Psoas muscle (tissue), 8 donors: ENCODE results near the gene ARAP3. TPM values are rescaled to one million over a fixed set of nuclear protein-coding genes. Genes with fewer than 3 reads are reported as not detected.

Source experiments
- ATAC-seq, 4 donors: fragments of 200-7000 bp; cut with Tn5 transposase; one replicate each; pipeline ENCODE4 v1.9.1; 2020; ENCODE audit warnings: moderate library complexity in 3 of 4, mild to moderate bottlenecking in 2 of 4
- DNase-seq, 2 donors: peaks; one replicate each; pipeline ENCODE4 v3.0.0-alpha.2; 2020
- H3K27ac ChIP-seq: fragments of 200-600 bp; one replicate; pipeline ENCODE4 v1.8.0; 2022
- H3K27me3 ChIP-seq, 3 donors: fragments of 200-600 bp in 1 of 3; one replicate each; pipeline versions ENCODE4 v1.6.1 to v1.8.0; 2013 to 2022; ENCODE audit warnings: low read length in 2 of 3, mild to moderate bottlenecking in 2 of 3, moderate library complexity in 1 of 3; ENCODE audit not compliant: insufficient read depth in 3 of 3
- H3K36me3 ChIP-seq, 2 donors: fragments of 200-600 bp in 1 of 2; one replicate each; pipeline versions ENCODE4 v1.6.1 to v1.8.0; 2013 to 2022; ENCODE audit warnings: low read depth in 1 of 2, mild to moderate bottlenecking in 1 of 2, moderate library complexity in 1 of 2; ENCODE audit not compliant: insufficient read depth in 1 of 2
- H3K4me1 ChIP-seq: fragments of 200-600 bp; one replicate; pipeline ENCODE4 v1.8.0; 2022
- H3K4me3 ChIP-seq: fragments of 200-600 bp; one replicate; pipeline ENCODE4 v1.8.0; 2022; ENCODE audit warnings: mild to moderate bottlenecking
- H3K9me3 ChIP-seq: fragments of 200-600 bp; one replicate; pipeline ENCODE4 v1.8.0; 2022
- WGBS, 3 donors: extraction: QIAGEN DNeasy Blood & Tissue Kit; methylation state at CpG; one replicate each; pipeline versions ENCODE4 v1.1.6 to v1.1.7; 2013; 5-methylcytosine and 5-hydroxymethylcytosine counted together
- intact Hi-C, 2 donors: fragments of 100-400 bp; cut with DNase I; formaldehyde crosslinking; loops; one replicate each; pipeline versions ENCODE4 v1.11.0 to v1.14.2; 2022
- polyA plus RNA-seq, 3 donors: library from polyadenylated mRNA; stranded (reverse); fragments of 200-250 nt; gene quantifications; one replicate each; pipeline ENCODE4 v1.2.3, GENCODE V29; 2013
- total RNA-seq, 4 donors: library from RNA; stranded (reverse); fragmentation: NEBNext Ultra II Directional in 2 of 4; extraction: Animal tissue kit (Norgen Biotek cat#: 25700) in 2 of 4; gene quantifications; one replicate each; pipeline versions ENCODE4 v1.2.1 to v1.2.4, GENCODE V29; 2021 to 2023
- TF ChIP-seq, protein P1 (sequence below): fragments of 200-600 bp; IDR thresholded peaks from one replicate; pipeline ENCODE4 v1.8.0; 2022; ENCODE audit warnings: antibody characterized with exemption
- donor health status: healthy with polysubstance abuse.
- donor health status: DM: no; HTN: no; CAD: no; lungs with moderate emphysema.
- donor health status: Bipolar disorder and iron deficiency.
- donor health status: healthy.
- donor health status: DM: yes; HTN: yes; CAD: no.
- donor health status: DM: no; HTN: no; CAD: no.
- donor health status: DM: no; HTN: no; CAD: no.
- donor health status: DM: yes; HTN: yes; CAD: no.

Gene ARAP3
- total and polyA plus RNA-seq, 7 donors = 2.4 to 10.0 (median 5.2) TPM

DNA sequence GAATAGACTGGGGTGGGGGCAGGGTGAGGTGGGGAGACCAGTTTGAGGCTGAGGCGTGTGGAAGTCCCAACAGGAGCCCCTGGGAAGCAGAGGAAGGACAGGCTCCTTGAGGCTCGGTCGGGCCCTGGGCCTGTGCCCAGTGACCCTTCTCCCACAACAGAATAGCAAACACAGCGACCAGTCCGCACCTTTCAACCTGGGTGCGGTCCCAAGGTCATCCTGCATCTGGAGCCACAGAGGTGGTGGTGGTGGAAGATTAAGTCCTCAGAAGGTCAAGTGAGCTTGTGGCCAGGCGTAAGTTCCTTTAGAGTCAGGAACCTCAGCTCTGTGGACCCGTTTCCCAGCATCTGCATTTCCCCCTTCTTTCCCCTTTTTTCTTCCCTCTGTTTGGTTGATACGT, 26.0 kb upstream of the ARAP3 start:
- no peak overlapping the region for H3K27ac ChIP-seq
- H3K4me3 ChIP-seq = no peak overlapping the region
- no peak for DNase-seq
- no peaks in the 10 kb centered on the region for H3K4me1 ChIP-seq
- intact Hi-C loops = no loop called here
- no peak for ATAC-seq
- peaks cover 0 to 16% (median 1%) of the 10 kb centered on the region in 3 donors for H3K27me3 ChIP-seq
- TF ChIP-seq, protein P1, sequence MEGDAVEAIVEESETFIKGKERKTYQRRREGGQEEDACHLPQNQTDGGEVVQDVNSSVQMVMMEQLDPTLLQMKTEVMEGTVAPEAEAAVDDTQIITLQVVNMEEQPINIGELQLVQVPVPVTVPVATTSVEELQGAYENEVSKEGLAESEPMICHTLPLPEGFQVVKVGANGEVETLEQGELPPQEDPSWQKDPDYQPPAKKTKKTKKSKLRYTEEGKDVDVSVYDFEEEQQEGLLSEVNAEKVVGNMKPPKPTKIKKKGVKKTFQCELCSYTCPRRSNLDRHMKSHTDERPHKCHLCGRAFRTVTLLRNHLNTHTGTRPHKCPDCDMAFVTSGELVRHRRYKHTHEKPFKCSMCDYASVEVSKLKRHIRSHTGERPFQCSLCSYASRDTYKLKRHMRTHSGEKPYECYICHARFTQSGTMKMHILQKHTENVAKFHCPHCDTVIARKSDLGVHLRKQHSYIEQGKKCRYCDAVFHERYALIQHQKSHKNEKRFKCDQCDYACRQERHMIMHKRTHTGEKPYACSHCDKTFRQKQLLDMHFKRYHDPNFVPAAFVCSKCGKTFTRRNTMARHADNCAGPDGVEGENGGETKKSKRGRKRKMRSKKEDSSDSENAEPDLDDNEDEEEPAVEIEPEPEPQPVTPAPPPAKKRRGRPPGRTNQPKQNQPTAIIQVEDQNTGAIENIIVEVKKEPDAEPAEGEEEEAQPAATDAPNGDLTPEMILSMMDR = no peak
- no peaks in the 10 kb centered on the region for H3K9me3 ChIP-seq
- H3K36me3 ChIP-seq = no peaks in the 10 kb centered on the region
- WGBS, 3 donors = 75 to 83% (median 79%) methylated on average over 9 of the region's 9 CpGs

DNA sequence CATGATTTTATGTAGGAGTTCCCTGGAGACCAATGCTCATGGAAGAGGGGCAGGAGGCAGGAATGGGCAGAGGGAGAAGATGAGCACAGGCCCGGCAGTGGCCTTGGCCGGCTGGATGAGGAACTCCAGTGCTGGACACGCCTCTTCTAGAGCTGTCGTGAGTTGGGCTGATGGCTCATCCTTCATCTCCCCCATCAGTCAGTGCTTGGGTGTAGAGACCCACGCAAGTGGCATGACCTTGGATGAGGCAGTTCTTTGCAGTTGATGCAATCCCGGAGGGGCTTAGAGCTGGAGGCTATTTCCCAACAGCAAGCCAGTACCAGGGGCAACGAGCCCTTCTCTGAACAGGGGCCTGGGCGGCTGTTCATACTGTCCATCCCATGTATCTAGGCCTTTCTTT, 25.5 kb upstream of the ARAP3 start:
- 74 to 78% (median 76%) methylated on average over 8 of the region's 8 CpGs for WGBS, 3 donors
- TF ChIP-seq, protein P1 = no peak
- DNase-seq (no peak), ATAC-seq (no peak)
- H3K27ac ChIP-seq = no peak overlapping the region
- H3K27me3 ChIP-seq = peaks cover 0 to 19% (median 5%) of the 10 kb centered on the region in 3 donors
- no peaks in the 10 kb centered on the region for H3K9me3 ChIP-seq
- intact Hi-C loops = no loop called here
- H3K4me3 ChIP-seq = no peak overlapping the region
- no peaks in the 10 kb centered on the region for H3K36me3 ChIP-seq
- H3K4me1 ChIP-seq = peaks cover under 1% of the 10 kb centered on the region

DNA sequence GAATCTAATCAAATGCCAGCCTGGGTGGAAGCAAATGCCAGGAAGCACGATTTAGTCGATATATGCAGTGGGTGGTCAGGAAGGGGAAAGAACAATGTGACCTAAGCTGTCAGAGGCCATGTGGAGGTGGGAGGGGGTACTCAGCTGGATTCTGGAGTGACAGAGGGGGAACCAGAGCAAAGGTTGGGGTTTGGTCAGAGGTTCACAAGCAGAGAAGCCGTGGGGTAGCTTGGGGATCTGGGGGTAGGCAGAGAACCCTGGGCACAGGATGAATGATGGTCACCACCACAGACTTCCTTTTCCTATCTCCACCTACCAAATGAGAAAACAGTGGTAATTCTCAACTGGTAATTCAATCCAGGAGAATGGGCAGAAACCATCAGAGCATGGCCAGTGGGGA, 24.1 kb upstream of the ARAP3 start:
- no peaks in the 10 kb centered on the region for H3K36me3 ChIP-seq
- TF ChIP-seq, protein P1 = no peak
- H3K27me3 ChIP-seq = peaks cover 0 to 33% (median 8%) of the 10 kb centered on the region in 3 donors
- intact Hi-C loops = no loop called here
- H3K27ac ChIP-seq = no peak overlapping the region
- no peaks in the 10 kb centered on the region for H3K9me3 ChIP-seq
- ATAC-seq = no peak
- H3K4me3 ChIP-seq = no peak overlapping the region
- DNase-seq = no peak
- 58 to 64% (median 59%) methylated on average over 3 of the region's 3 CpGs for WGBS, 3 donors
- H3K4me1 ChIP-seq = peaks cover 13% of the 10 kb centered on the region

DNA sequence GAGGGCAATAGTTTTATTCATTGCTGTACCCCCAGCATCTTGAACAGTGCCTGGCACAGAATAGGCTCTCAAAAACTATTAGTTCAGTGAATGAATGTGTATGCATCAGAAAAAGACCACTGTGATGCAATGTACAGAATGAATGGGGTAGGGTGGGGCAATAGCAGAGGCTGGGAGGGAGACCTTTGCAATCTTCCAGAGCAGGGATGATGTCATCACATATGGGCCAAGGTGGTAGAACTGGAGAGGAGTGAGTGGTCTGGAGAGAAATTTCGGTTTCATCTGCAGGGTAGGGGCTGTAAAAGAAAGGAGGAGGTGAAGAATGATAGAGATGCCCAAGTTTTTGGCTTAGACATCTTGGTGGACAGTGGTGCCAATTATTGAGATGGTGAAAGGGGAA, 23.4 kb upstream of the ARAP3 start:
- intact Hi-C loops = no loop called here
- no peak overlapping the region for H3K4me3 ChIP-seq
- H3K36me3 ChIP-seq = no peaks in the 10 kb centered on the region
- H3K9me3 ChIP-seq = no peaks in the 10 kb centered on the region
- H3K27ac ChIP-seq = no peak overlapping the region
- ATAC-seq (no peak), DNase-seq (no peak)
- TF ChIP-seq, protein P1 = no peak
- peaks cover 0 to 39% (median 11%) of the 10 kb centered on the region in 3 donors for H3K27me3 ChIP-seq
- H3K4me1 ChIP-seq = peaks cover 13% of the 10 kb centered on the region
- 45 to 83% (median 78%) methylated on average over 1 of the region's 1 CpG for WGBS, 3 donors

DNA sequence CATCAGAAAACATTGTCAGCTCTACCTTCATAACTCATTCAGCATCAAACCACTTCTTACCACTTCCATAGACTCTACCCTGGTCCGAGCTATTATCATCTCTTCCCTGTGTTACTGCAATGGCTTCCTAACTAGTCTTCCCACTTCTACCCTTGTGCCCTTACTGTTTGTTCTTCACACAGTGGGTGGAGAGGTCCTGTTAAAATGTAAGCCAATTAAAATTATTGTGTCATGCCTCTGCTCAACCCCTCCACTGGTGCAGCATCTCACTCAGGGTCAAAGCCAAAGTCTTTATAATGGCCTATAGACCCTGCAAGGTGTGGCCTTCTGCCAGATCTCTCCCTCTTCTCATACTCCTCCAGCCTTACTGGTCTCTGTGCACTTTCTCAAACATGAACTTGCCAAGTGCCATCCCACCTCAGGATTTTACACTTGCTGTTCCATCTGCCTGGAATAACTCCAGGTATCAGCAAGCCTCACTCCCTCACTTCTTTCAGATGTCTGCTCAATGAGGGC, 22.8 kb upstream of the ARAP3 start:
- Histone ChIP-seq H3K27ac (no peak overlapping the region), H3K36me3 (no peaks in the 10 kb centered on the region), H3K4me3 (no peak overlapping the region), H3K9me3 (no peaks in the 10 kb centered on the region), H3K27me3 (peaks cover 0 to 45% (median 11%) of the 10 kb centered on the region in 3 donors), H3K4me1 (peaks cover 13% of the 10 kb centered on the region)
- ATAC-seq (no peak), DNase-seq (no peak)
- TF ChIP-seq, protein P1 = no peak
- WGBS, 3 donors = 68 to 92% (median 70%) methylated on average over 1 of the region's 1 CpG
- intact Hi-C loops = no loop called here
